GM23338 (cell line): ENCODE results near the gene ARPC2. TPM values are rescaled to one million over a fixed set of nuclear protein-coding genes. Genes with fewer than 3 reads are reported as not detected.
A peak's percentile ranks its signal among the peaks of the same experiment; 100 is the strongest.

ENCODE experiments used
- ATAC-seq: fragments of 200-7000 bp; cut with Tn5 transposase; 3 replicates; pipeline ENCODE4 v1.9.1; 2020
- DNase-seq: peaks from one replicate; pipeline ENCODE4 v3.0.0-alpha.2; 2015; ENCODE audit warnings: low spot score
- H2AFZ ChIP-seq: fragments of 200-600 bp; sonication (generic); 2 replicates; pipeline ENCODE4 v1.8.0; 2016; ENCODE audit warnings: antibody characterized with exemption, mild to moderate bottlenecking, moderate library complexity
- H3F3A ChIP-seq: fragments of 200-600 bp; sonication (generic); replicated peaks from 2 replicates; pipeline ENCODE4 v1.8.0; 2017; ENCODE audit warnings: antibody characterized with exemption, mixed run types, low read depth
- H3K27ac ChIP-seq: fragments of 200-600 bp; sonication (generic); 2 replicates; pipeline ENCODE4 v1.6.1; 2016; ENCODE audit warnings: low read depth
- H3K27me3 ChIP-seq: fragments of 200-600 bp; sonication (generic); 2 replicates; pipeline ENCODE4 v1.8.0; 2016; ENCODE audit warnings: mild to moderate bottlenecking, mixed run types, moderate library complexity; ENCODE audit not compliant: insufficient read depth
- H3K36me3 ChIP-seq: fragments of 200-600 bp; sonication (generic); 2 replicates; pipeline ENCODE4 v1.8.0; 2016; ENCODE audit warnings: mild to moderate bottlenecking; ENCODE audit not compliant: insufficient read depth
- H3K4me1 ChIP-seq: fragments of 200-600 bp; sonication (generic); 2 replicates; pipeline ENCODE4 v1.8.0; 2016; ENCODE audit warnings: mild to moderate bottlenecking, moderate library complexity; ENCODE audit not compliant: insufficient read depth
- H3K4me2 ChIP-seq: fragments of 200-600 bp; sonication (generic); 2 replicates; pipeline ENCODE4 v1.7.1; 2017; ENCODE audit warnings: mixed run types
- H3K4me3 ChIP-seq: fragments of 200-600 bp; sonication (generic); 2 replicates; pipeline ENCODE4 v1.6.1; 2016; ENCODE audit warnings: mixed run types
- H3K79me2 ChIP-seq: fragments of 200-600 bp; sonication (generic); replicated peaks from 2 replicates; pipeline ENCODE4 v1.8.0; 2017; ENCODE audit warnings: mild to moderate bottlenecking; ENCODE audit not compliant: insufficient read depth
- H3K9me2 ChIP-seq: fragments of 200-600 bp; sonication (generic); 2 replicates; pipeline ENCODE4 v1.8.0; 2017; ENCODE audit not compliant: insufficient read depth
- H4K20me1 ChIP-seq: fragments of 200-600 bp; sonication (generic); replicated peaks from 2 replicates; pipeline ENCODE4 v1.8.0; 2017; ENCODE audit warnings: mild to moderate bottlenecking; ENCODE audit not compliant: insufficient read depth
- H3K27ac Mint-ChIP-seq: 2 replicates; pipeline ENCODE4 v1.8.0; 2020; ENCODE audit warnings: inconsistent platforms, mild to moderate bottlenecking, moderate library complexity, mixed read lengths
- H3K27me3 Mint-ChIP-seq: 3 replicates; pipeline ENCODE4 v1.8.0; 2022; ENCODE audit warnings: low read depth, mild to moderate bottlenecking, moderate library complexity, mixed read lengths, inconsistent platforms; ENCODE audit not compliant: insufficient read depth, poor library complexity
- H3K36me3 Mint-ChIP-seq: 3 replicates; pipeline ENCODE4 v1.8.0; 2021; ENCODE audit warnings: low read depth, mild to moderate bottlenecking, inconsistent platforms, moderate library complexity, mixed read lengths
- H3K4me1 Mint-ChIP-seq: 3 replicates; pipeline ENCODE4 v1.8.0; 2020; ENCODE audit warnings: mild to moderate bottlenecking, inconsistent platforms, mixed read lengths
- H3K4me3 Mint-ChIP-seq: 3 replicates; pipeline ENCODE4 v1.8.0; 2021; ENCODE audit warnings: moderate library complexity, mild to moderate bottlenecking, inconsistent platforms, mixed read lengths
- H3K9me3 Mint-ChIP-seq: 3 replicates; pipeline ENCODE4 v1.8.0; 2020; ENCODE audit warnings: moderate library complexity, mild to moderate bottlenecking, inconsistent platforms, mixed read lengths
- CTCF ChIP-seq, 2 experiments: fragments of 200-600 bp in 1 of 2; sonication (generic) in 1 of 2; conservative IDR thresholded peaks; 2 replicates each; pipeline versions ENCODE4 v1.5.1 to v1.6.1; 2016 to 2017; ENCODE audit warnings: antibody characterized with exemption in 2 of 2, low read depth in 2 of 2, mild to moderate bottlenecking in 2 of 2, moderate library complexity in 1 of 2
- ETS1 ChIP-seq: IDR thresholded peaks from 2 replicates; pipeline ENCODE4 v1.6.1; 2016; ENCODE audit warnings: antibody characterized with exemption
- EZH2 ChIP-seq: fragments of 200-600 bp; sonication (generic); IDR thresholded peaks from one replicate; pipeline ENCODE4 v1.8.0; 2017; ENCODE audit warnings: antibody characterized with exemption, mild to moderate bottlenecking, low read depth; ENCODE audit not compliant: unreplicated experiment
- EZH2phosphoT487 ChIP-seq: fragments of 200-600 bp; sonication (generic); IDR thresholded peaks from one replicate; pipeline ENCODE4 v1.8.1; 2018; ENCODE audit warnings: antibody characterized with exemption; ENCODE audit not compliant: unreplicated experiment
- JUNB ChIP-seq: IDR thresholded peaks from one replicate; pipeline ENCODE4 v1.6.1; 2016; ENCODE audit warnings: antibody characterized with exemption; ENCODE audit not compliant: unreplicated experiment
- REST ChIP-seq: IDR thresholded peaks from one replicate; pipeline ENCODE4 v1.6.1; 2018; ENCODE audit warnings: antibody characterized with exemption; ENCODE audit not compliant: unreplicated experiment
- polyA plus RNA-seq: library from polyadenylated mRNA; unstranded; fragments of >200 nt; fragmentation: Nextera tagmentation; extraction: Ambion mirVana; gene quantifications from 2 replicates; pipeline ENCODE4 v1.2.1, GENCODE V29; 2016
- total RNA-seq: library from RNA; depleted of rRNA; stranded (reverse); fragments of >200 nt; shearing (Covaris generic); gene quantifications from 2 replicates; pipeline ENCODE4 v1.2.3, GENCODE V29; 2014

ARPC2 gene
- total and polyA plus RNA-seq, 2 experiments from 2014 or later, result 217 to 271 TPM

GRCh38 chr2:218230882-218231281, 13.9 kb downstream of the ARPC2 start:
- H3K4me1 Mint-ChIP-seq, result no peaks in the 10 kb centered on the region
- peaks cover 65% of the 10 kb centered on the region for H3K36me3 ChIP-seq
- H4K20me1 ChIP-seq, result peaks cover 25% of the 10 kb centered on the region
- DNase-seq (peak; percentile 37), ATAC-seq (peak; percentile 64)
- peak in 1 of 2 experiments; percentile 45; a peak in 3 of 4 replicates for TF ChIP-seq CTCF (conservative IDR thresholded peaks at IDR 0.05; ENCODE audit: low read depth in 2 of 2)
- TF ChIP-seq EZH2phosphoT487, result no peak
- no peak overlapping the region for H2AFZ ChIP-seq
- no peaks in the 10 kb centered on the region for H3F3A ChIP-seq
- no peaks in the 10 kb centered on the region for H3K27me3 Mint-ChIP-seq
- H3K4me1 ChIP-seq, result no peaks in the 10 kb centered on the region
- no peak overlapping the region for H3K4me3 Mint-ChIP-seq
- H3K4me2 ChIP-seq, result no peak overlapping the region
- H3K9me2 ChIP-seq, result no peaks in the 10 kb centered on the region
- H3K4me3 ChIP-seq, result no peak overlapping the region
- no peaks in the 10 kb centered on the region for H3K27me3 ChIP-seq
- peaks cover 35% of the 10 kb centered on the region for H3K79me2 ChIP-seq
- no peaks in the 10 kb centered on the region for H3K9me3 Mint-ChIP-seq
- H3K27ac Mint-ChIP-seq, result peak overlapping the region; percentile 77
- no peak overlapping the region for H3K27ac ChIP-seq
- H3K36me3 Mint-ChIP-seq, result peaks cover 88% of the 10 kb centered on the region

GRCh38 chr2:218233543-218233942, 16.6 kb downstream of the ARPC2 start:
- TF ChIP-seq ETS1, result no peak
- no peak for TF ChIP-seq REST
- TF ChIP-seq EZH2, result no peak
- TF ChIP-seq JUNB, result no peak
- no peak for TF ChIP-seq EZH2phosphoT487
- ATAC-seq (no peak), DNase-seq (no peak)
- no peak overlapping the region for H3K4me3 ChIP-seq
- Mint-ChIP-seq H3K27me3 (no peaks in the 10 kb centered on the region), H3K27ac (no peak overlapping the region), H3K4me1 (no peaks in the 10 kb centered on the region), H3K4me3 (no peak overlapping the region), H3K36me3 (peaks cover 88% of the 10 kb centered on the region), H3K9me3 (no peaks in the 10 kb centered on the region)
- no peaks in the 10 kb centered on the region for H3K9me2 ChIP-seq
- no peaks in the 10 kb centered on the region for H3K4me1 ChIP-seq
- H3K79me2 ChIP-seq, result peaks cover 13% of the 10 kb centered on the region
- no peaks in the 10 kb centered on the region for H3F3A ChIP-seq
- H2AFZ ChIP-seq, result no peak overlapping the region
- H3K36me3 ChIP-seq, result peaks cover 63% of the 10 kb centered on the region
- no peaks in the 10 kb centered on the region for H3K27me3 ChIP-seq
- no peak overlapping the region for H3K4me2 ChIP-seq
- H3K27ac ChIP-seq, result no peak overlapping the region
- H4K20me1 ChIP-seq, result peaks cover 9% of the 10 kb centered on the region; the same call in 1 of the 2 replicates
